Measurements from ENCODE around the gene CYP27C1. TPM values are rescaled to one million over a fixed set of nuclear protein-coding genes. Genes with fewer than 3 reads are reported as not detected.

Gene CYP27C1
- total and polyA plus RNA-seq, 2 experiments from 2014 or later, result 1.8 to 2.9 TPM

DNA sequence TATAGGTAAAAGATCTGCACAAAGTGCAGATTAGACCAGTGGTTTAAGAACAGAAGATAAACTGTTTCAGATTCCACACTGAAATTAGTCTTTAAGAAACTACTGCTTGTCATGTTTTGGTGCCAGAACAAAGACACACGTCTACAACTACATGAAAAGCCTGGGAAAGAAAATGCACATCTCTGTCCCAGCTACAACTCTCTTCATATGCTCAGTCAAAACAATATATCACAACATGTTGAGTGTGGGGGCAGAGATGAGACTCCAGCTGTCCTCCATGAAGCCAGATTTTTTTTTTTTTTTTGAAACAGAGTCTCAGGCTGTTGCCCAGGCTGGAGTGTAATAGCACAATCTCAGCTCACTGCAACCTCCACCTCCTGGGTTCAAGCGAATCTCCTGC lies 60.6 kb downstream of the CYP27C1 start:
- Histone ChIP-seq H3K36me3 (ENCODE audit: insufficient read depth) (no peaks in the 10 kb centered on the region), H2AFZ (no peak overlapping the region), H3K79me2 (replicated peaks; ENCODE audit: insufficient read depth) (no peaks in the 10 kb centered on the region), H3K27ac (ENCODE audit: low read depth) (no peak overlapping the region), H3K4me1 (ENCODE audit: insufficient read depth) (peaks cover 12% of the 10 kb centered on the region), H3K4me3 (no peak overlapping the region), H3K9me2 (ENCODE audit: insufficient read depth) (no peaks in the 10 kb centered on the region), H4K20me1 (replicated peaks; ENCODE audit: insufficient read depth) (no peaks in the 10 kb centered on the region), H3F3A (replicated peaks; ENCODE audit: low read depth) (no peaks in the 10 kb centered on the region), H3K27me3 (ENCODE audit: insufficient read depth) (no peaks in the 10 kb centered on the region), H3K4me2 (no peak overlapping the region)
- TF ChIP-seq STAT1 (IDR thresholded peaks at IDR 0.05; ENCODE audit: unreplicated experiment) (no peak), EZH2phosphoT487 (IDR thresholded peaks at IDR 0.05; ENCODE audit: unreplicated experiment) (no peak), POLR2AphosphoS5 (IDR thresholded peaks at IDR 0.05; ENCODE audit: low read depth) (no peak), CREB1 (CRISPR knock-in tag; IDR thresholded peaks at IDR 0.05; ENCODE audit: low read depth) (no peak), JUNB (IDR thresholded peaks at IDR 0.05; ENCODE audit: unreplicated experiment) (no peak), NANOG (IDR thresholded peaks at IDR 0.05; ENCODE audit: borderline replicate concordance) (no peak), ZNF331 (CRISPR knock-in tag; IDR thresholded peaks at IDR 0.05; ENCODE audit: low read depth) (no peak), ZNF114 (CRISPR knock-in tag; IDR thresholded peaks at IDR 0.05) (no peak), EZH2 (IDR thresholded peaks at IDR 0.05; ENCODE audit: low read depth, unreplicated experiment) (no peak)
- TF ChIP-seq, protein P1, sequence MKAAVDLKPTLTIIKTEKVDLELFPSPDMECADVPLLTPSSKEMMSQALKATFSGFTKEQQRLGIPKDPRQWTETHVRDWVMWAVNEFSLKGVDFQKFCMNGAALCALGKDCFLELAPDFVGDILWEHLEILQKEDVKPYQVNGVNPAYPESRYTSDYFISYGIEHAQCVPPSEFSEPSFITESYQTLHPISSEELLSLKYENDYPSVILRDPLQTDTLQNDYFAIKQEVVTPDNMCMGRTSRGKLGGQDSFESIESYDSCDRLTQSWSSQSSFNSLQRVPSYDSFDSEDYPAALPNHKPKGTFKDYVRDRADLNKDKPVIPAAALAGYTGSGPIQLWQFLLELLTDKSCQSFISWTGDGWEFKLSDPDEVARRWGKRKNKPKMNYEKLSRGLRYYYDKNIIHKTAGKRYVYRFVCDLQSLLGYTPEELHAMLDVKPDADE (IDR thresholded peaks at IDR 0.05), result no peak
- TF ChIP-seq, protein P2, sequence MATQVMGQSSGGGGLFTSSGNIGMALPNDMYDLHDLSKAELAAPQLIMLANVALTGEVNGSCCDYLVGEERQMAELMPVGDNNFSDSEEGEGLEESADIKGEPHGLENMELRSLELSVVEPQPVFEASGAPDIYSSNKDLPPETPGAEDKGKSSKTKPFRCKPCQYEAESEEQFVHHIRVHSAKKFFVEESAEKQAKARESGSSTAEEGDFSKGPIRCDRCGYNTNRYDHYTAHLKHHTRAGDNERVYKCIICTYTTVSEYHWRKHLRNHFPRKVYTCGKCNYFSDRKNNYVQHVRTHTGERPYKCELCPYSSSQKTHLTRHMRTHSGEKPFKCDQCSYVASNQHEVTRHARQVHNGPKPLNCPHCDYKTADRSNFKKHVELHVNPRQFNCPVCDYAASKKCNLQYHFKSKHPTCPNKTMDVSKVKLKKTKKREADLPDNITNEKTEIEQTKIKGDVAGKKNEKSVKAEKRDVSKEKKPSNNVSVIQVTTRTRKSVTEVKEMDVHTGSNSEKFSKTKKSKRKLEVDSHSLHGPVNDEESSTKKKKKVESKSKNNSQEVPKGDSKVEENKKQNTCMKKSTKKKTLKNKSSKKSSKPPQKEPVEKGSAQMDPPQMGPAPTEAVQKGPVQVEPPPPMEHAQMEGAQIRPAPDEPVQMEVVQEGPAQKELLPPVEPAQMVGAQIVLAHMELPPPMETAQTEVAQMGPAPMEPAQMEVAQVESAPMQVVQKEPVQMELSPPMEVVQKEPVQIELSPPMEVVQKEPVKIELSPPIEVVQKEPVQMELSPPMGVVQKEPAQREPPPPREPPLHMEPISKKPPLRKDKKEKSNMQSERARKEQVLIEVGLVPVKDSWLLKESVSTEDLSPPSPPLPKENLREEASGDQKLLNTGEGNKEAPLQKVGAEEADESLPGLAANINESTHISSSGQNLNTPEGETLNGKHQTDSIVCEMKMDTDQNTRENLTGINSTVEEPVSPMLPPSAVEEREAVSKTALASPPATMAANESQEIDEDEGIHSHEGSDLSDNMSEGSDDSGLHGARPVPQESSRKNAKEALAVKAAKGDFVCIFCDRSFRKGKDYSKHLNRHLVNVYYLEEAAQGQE (IDR thresholded peaks at IDR 0.05; ENCODE audit: unreplicated experiment), result no peak
- TF ChIP-seq, protein P3, sequence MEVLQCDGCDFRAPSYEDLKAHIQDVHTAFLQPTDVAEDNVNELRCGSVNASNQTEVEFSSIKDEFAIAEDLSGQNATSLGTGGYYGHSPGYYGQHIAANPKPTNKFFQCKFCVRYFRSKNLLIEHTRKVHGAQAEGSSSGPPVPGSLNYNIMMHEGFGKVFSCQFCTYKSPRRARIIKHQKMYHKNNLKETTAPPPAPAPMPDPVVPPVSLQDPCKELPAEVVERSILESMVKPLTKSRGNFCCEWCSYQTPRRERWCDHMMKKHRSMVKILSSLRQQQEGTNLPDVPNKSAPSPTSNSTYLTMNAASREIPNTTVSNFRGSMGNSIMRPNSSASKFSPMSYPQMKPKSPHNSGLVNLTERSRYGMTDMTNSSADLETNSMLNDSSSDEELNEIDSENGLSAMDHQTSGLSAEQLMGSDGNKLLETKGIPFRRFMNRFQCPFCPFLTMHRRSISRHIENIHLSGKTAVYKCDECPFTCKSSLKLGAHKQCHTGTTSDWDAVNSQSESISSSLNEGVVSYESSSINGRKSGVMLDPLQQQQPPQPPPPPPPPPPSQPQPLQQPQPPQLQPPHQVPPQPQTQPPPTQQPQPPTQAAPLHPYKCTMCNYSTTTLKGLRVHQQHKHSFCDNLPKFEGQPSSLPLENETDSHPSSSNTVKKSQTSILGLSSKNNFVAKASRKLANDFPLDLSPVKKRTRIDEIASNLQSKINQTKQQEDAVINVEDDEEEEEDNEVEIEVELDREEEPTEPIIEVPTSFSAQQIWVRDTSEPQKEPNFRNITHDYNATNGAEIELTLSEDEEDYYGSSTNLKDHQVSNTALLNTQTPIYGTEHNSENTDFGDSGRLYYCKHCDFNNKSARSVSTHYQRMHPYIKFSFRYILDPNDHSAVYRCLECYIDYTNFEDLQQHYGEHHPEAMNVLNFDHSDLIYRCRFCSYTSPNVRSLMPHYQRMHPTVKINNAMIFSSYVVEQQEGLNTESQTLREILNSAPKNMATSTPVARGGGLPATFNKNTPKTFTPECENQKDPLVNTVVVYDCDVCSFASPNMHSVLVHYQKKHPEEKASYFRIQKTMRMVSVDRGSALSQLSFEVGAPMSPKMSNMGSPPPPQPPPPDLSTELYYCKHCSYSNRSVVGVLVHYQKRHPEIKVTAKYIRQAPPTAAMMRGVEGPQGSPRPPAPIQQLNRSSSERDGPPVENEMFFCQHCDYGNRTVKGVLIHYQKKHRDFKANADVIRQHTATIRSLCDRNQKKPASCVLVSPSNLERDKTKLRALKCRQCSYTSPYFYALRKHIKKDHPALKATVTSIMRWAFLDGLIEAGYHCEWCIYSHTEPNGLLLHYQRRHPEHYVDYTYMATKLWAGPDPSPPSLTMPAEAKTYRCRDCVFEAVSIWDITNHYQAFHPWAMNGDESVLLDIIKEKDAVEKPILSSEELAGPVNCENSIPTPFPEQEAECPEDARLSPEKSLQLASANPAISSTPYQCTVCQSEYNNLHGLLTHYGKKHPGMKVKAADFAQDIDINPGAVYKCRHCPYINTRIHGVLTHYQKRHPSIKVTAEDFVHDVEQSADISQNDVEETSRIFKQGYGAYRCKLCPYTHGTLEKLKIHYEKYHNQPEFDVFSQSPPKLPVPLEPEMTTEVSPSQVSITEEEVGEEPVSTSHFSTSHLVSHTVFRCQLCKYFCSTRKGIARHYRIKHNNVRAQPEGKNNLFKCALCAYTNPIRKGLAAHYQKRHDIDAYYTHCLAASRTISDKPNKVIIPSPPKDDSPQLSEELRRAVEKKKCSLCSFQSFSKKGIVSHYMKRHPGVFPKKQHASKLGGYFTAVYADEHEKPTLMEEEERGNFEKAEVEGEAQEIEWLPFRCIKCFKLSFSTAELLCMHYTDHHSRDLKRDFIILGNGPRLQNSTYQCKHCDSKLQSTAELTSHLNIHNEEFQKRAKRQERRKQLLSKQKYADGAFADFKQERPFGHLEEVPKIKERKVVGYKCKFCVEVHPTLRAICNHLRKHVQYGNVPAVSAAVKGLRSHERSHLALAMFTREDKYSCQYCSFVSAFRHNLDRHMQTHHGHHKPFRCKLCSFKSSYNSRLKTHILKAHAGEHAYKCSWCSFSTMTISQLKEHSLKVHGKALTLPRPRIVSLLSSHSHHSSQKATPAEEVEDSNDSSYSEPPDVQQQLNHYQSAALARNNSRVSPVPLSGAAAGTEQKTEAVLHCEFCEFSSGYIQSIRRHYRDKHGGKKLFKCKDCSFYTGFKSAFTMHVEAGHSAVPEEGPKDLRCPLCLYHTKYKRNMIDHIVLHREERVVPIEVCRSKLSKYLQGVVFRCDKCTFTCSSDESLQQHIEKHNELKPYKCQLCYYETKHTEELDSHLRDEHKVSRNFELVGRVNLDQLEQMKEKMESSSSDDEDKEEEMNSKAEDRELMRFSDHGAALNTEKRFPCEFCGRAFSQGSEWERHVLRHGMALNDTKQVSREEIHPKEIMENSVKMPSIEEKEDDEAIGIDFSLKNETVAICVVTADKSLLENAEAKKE (CRISPR knock-in tag; IDR thresholded peaks at IDR 0.05), result no peak
- TF ChIP-seq, protein P4, sequence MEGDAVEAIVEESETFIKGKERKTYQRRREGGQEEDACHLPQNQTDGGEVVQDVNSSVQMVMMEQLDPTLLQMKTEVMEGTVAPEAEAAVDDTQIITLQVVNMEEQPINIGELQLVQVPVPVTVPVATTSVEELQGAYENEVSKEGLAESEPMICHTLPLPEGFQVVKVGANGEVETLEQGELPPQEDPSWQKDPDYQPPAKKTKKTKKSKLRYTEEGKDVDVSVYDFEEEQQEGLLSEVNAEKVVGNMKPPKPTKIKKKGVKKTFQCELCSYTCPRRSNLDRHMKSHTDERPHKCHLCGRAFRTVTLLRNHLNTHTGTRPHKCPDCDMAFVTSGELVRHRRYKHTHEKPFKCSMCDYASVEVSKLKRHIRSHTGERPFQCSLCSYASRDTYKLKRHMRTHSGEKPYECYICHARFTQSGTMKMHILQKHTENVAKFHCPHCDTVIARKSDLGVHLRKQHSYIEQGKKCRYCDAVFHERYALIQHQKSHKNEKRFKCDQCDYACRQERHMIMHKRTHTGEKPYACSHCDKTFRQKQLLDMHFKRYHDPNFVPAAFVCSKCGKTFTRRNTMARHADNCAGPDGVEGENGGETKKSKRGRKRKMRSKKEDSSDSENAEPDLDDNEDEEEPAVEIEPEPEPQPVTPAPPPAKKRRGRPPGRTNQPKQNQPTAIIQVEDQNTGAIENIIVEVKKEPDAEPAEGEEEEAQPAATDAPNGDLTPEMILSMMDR (conservative IDR thresholded peaks at IDR 0.05; ENCODE audit: low read depth in 2 of 2), result no peak
- ATAC-seq (no peak), DNase-seq (ENCODE audit: low spot score) (no peak)
- Mint-ChIP-seq H3K4me3 (no peak overlapping the region), H3K27ac (no peak overlapping the region), H3K9me3 (peaks cover 3% of the 10 kb centered on the region; the same call in 1 of the 3 replicates), H3K36me3 (ENCODE audit: low read depth) (no peaks in the 10 kb centered on the region), H3K4me1 (peaks cover 17% of the 10 kb centered on the region; the same call in 2 of the 3 replicates), H3K27me3 (ENCODE audit: insufficient read depth, low read depth, poor library complexity) (peaks cover 23% of the 10 kb centered on the region)

All from GM23338 (cell line).